ENCODE data around the gene TNIP3.

The TNIP3 gene

DNA sequence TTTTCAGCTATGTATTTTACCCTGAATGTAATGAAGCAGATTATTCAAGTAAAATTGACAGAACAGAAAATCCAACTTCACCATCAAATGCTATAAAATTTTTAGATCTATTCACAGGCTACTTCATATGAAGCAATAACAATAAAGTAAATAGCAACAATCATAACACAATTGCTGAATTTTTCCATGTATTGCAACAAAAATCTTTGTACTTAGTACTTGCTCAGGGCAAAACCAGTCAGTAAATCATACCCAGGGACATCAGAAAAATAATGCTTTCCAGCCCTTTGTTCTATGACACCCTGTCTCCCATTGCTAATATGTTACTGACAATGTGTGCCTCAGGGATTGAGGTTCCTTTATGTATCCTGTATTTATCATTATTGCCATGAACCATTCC is 15.5 kb downstream of the TNIP3 start:
- no peak overlapping the region for H3K9ac ChIP-seq (ENCODE audit: low read depth, low read length)
- no peaks in the 10 kb centered on the region for H3K27me3 ChIP-seq (ENCODE audit: control insufficient read depth, insufficient read depth, low read length)
- no peaks in the 10 kb centered on the region for H3K4me1 ChIP-seq (ENCODE audit: control insufficient read depth, insufficient read depth, low read length)
- H3K9me3 ChIP-seq (replicated peaks; ENCODE audit: low read length): no peaks in the 10 kb centered on the region
- H3K4me3 ChIP-seq (ENCODE audit: low read length): no peak overlapping the region
- H3K4me2 ChIP-seq (ENCODE audit: low read length): no peak overlapping the region
- H3K36me3 ChIP-seq (ENCODE audit: insufficient read depth, low read length): no peaks in the 10 kb centered on the region

DNA sequence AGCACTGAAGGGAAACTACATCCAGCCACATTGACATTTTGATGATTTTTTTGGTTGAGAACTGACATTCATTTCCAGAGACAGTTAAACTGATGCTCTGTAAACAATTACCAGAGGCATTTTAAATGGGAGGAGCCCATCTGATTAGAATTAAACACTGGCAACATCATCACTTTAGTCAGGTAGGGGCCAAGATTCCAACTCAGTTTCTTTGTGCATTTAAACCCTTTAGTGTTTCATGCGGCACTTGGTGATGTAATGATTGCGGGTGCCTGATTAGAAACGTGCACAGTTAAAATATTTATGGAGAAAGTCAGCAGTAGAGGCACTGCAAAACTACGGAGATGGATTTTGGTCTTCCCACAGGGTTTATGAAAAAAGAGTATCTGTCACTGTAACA is 16.1 kb downstream of the TNIP3 start:
- Histone ChIP-seq H3K9me3 (replicated peaks; ENCODE audit: low read length) (no peaks in the 10 kb centered on the region), H3K36me3 (ENCODE audit: insufficient read depth, low read length) (no peaks in the 10 kb centered on the region), H3K4me2 (ENCODE audit: low read length) (no peak overlapping the region), H3K4me3 (ENCODE audit: low read length) (no peak overlapping the region), H3K27me3 (ENCODE audit: control insufficient read depth, insufficient read depth, low read length) (no peaks in the 10 kb centered on the region), H3K4me1 (ENCODE audit: control insufficient read depth, insufficient read depth, low read length) (no peaks in the 10 kb centered on the region), H3K9ac (ENCODE audit: low read depth, low read length) (no peak overlapping the region)

GRCh38 chr4:121146530-121146929 is 17.6 kb downstream of the TNIP3 start:
- no peak overlapping the region for H3K4me2 ChIP-seq (ENCODE audit: low read length)
- no peaks in the 10 kb centered on the region for H3K27me3 ChIP-seq (ENCODE audit: control insufficient read depth, insufficient read depth, low read length)
- H3K4me1 ChIP-seq (ENCODE audit: control insufficient read depth, insufficient read depth, low read length): no peaks in the 10 kb centered on the region
- no peaks in the 10 kb centered on the region for H3K36me3 ChIP-seq (ENCODE audit: insufficient read depth, low read length)
- H3K9me3 ChIP-seq (replicated peaks; ENCODE audit: low read length): no peaks in the 10 kb centered on the region
- H3K4me3 ChIP-seq (ENCODE audit: low read length): no peak overlapping the region
- H3K9ac ChIP-seq (ENCODE audit: low read depth, low read length): no peak overlapping the region

GRCh38 chr4:121145430-121145829 is 18.7 kb downstream of the TNIP3 start:
- H3K4me1 ChIP-seq (ENCODE audit: control insufficient read depth, insufficient read depth, low read length): peaks cover 3% of the 10 kb centered on the region

DNA sequence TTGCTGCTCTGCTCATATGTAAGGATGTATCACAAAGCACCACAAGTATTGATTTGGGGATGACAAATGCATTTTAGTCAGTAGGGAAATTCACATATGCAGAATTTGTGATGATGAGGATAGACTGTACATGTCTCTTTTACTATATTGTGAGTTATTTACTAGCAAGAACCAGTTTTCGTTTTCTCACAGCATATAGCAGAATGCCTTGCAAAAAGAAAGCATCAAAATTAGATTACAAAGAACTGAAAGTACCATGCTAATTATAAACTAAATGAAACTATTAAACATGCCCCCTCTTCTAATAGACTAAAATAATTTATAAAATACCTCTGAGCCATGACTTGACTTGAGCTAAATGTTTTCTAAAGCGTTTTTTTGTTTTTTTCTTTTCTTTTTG is 20.1 kb downstream of the TNIP3 start:
- no peaks in the 10 kb centered on the region for H3K9me3 ChIP-seq (replicated peaks; ENCODE audit: low read length)
- no peaks in the 10 kb centered on the region for H3K36me3 ChIP-seq (ENCODE audit: insufficient read depth, low read length)
- H3K4me1 ChIP-seq (ENCODE audit: control insufficient read depth, insufficient read depth, low read length): peaks cover 17% of the 10 kb centered on the region
- H3K4me2 ChIP-seq (ENCODE audit: low read length): no peak overlapping the region
- H3K27me3 ChIP-seq (ENCODE audit: control insufficient read depth, insufficient read depth, low read length): no peaks in the 10 kb centered on the region
- no peak overlapping the region for H3K4me3 ChIP-seq (ENCODE audit: low read length)
- H3K9ac ChIP-seq (ENCODE audit: low read depth, low read length): no peak overlapping the region

More at GRCh38 chr4:121145430-121145829, 18.7 kb downstream of the TNIP3 start:
- no peak overlapping the region for H3K9ac ChIP-seq (ENCODE audit: low read depth, low read length)
- H3K4me3 ChIP-seq (ENCODE audit: low read length): no peak overlapping the region
- no peak overlapping the region for H3K4me2 ChIP-seq (ENCODE audit: low read length)
- H3K27me3 ChIP-seq (ENCODE audit: control insufficient read depth, insufficient read depth, low read length): no peaks in the 10 kb centered on the region
- H3K9me3 ChIP-seq (replicated peaks; ENCODE audit: low read length): no peaks in the 10 kb centered on the region
- no peaks in the 10 kb centered on the region for H3K36me3 ChIP-seq (ENCODE audit: insufficient read depth, low read length)

DNA sequence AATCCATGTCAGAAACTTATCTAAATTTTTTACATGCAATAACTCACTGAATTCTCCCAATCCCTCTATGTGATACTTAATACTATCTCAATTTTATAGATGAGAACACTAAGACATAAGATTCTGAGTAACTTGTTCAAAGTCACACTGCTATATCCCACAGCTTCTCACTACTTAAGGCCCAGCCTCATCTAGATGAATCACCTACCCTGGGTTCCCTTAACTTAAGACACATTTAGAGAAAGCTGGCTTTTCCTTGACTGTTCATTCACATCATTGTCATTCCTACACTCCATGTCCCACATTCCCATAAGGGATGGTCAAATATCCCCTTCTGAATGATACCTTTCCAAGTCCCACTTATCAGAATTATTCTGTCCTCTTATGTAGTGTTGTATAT is 21.0 kb downstream of the TNIP3 start:
- Histone ChIP-seq H3K4me1 (ENCODE audit: control insufficient read depth, insufficient read depth, low read length) (peaks cover 18% of the 10 kb centered on the region), H3K4me2 (ENCODE audit: low read length) (no peak overlapping the region), H3K9ac (ENCODE audit: low read depth, low read length) (no peak overlapping the region), H3K36me3 (ENCODE audit: insufficient read depth, low read length) (no peaks in the 10 kb centered on the region), H3K9me3 (replicated peaks; ENCODE audit: low read length) (no peaks in the 10 kb centered on the region), H3K27me3 (ENCODE audit: control insufficient read depth, insufficient read depth, low read length) (no peaks in the 10 kb centered on the region), H3K4me3 (ENCODE audit: low read length) (no peak overlapping the region)

DNA sequence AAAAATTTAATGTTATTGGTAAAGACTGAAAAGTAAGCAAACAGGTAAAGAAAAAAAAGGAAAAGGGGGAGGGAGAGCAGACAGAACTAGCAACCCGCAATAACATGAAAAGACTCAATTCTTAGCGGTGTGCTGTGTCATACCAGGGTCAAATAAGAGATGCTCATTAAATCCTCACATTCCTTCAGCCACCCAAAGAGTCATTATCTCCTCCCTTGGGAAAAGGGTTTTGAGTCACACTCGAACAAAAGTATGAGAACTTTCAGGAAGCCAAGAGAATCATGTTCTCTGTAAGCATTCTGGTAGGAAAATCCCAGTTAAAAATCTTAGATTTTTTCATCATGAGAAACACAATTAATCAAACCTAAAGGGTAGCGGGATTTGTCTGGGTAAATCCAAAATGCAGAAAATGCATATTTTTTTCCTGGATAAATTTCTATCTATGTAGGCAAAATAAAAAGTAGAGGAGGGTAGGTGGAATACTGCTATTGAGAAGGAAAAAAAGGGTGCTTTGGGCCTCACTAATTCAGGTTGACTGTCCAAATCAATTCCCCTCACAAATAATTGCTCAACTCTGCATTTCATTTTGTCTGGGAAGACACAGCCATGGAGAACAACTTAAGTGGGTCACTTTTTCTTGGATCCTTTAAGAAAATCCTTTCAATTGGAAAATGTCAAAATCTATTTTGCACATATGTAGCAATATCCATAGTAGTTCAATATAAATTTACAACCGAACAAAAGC is 23.2 kb downstream of the TNIP3 start:
- Histone ChIP-seq H3K9me3 (replicated peaks; ENCODE audit: low read length) (no peaks in the 10 kb centered on the region), H3K4me2 (ENCODE audit: low read length) (no peak overlapping the region), H3K36me3 (ENCODE audit: insufficient read depth, low read length) (no peaks in the 10 kb centered on the region), H3K9ac (ENCODE audit: low read depth, low read length) (no peak overlapping the region), H3K27me3 (ENCODE audit: control insufficient read depth, insufficient read depth, low read length) (no peaks in the 10 kb centered on the region), H3K4me3 (ENCODE audit: low read length) (no peak overlapping the region), H3K4me1 (ENCODE audit: control insufficient read depth, insufficient read depth, low read length) (peaks cover 21% of the 10 kb centered on the region)

- Histone ChIP-seq H3K4me3 (ENCODE audit: low read length) (no peak overlapping the region), H3K4me1 (ENCODE audit: control insufficient read depth, insufficient read depth, low read length) (peaks cover 21% of the 10 kb centered on the region), H3K27me3 (ENCODE audit: control insufficient read depth, insufficient read depth, low read length) (no peaks in the 10 kb centered on the region), H3K36me3 (ENCODE audit: insufficient read depth, low read length) (no peaks in the 10 kb centered on the region), H3K9me3 (replicated peaks; ENCODE audit: low read length) (no peaks in the 10 kb centered on the region), H3K9ac (ENCODE audit: low read depth, low read length) (peak overlapping the region; percentile 14), H3K4me2 (ENCODE audit: low read length) (peak overlapping the region; percentile 26)
These were observed 24.4 kb downstream of the TNIP3 start for GRCh38 chr4:121139533-121140222.

GRCh38 chr4:121138039-121138825 is 25.9 kb downstream of the TNIP3 start:
- Histone ChIP-seq H3K9ac (ENCODE audit: low read depth, low read length) (no peak overlapping the region), H3K27me3 (ENCODE audit: control insufficient read depth, insufficient read depth, low read length) (no peaks in the 10 kb centered on the region), H3K4me3 (ENCODE audit: low read length) (no peak overlapping the region), H3K4me2 (ENCODE audit: low read length) (no peak overlapping the region), H3K9me3 (replicated peaks; ENCODE audit: low read length) (no peaks in the 10 kb centered on the region), H3K36me3 (ENCODE audit: insufficient read depth, low read length) (no peaks in the 10 kb centered on the region), H3K4me1 (ENCODE audit: control insufficient read depth, insufficient read depth, low read length) (peaks cover 21% of the 10 kb centered on the region)

DNA sequence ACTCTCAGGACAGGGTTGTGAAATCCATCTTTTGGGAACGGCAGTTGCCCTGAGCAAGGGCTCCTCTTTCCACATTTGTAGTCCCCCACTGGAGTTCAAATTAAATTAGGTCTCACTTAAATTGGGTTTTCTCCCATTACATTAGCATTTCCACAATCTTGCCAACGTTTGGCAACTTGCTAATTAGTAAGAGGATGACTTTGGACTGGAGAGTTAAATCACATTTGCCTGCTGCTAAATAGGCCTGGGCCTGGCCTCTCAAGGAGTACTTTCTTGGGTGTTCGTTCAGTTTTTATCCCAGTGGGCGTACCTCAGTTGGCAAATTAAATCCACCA is 33.8 kb downstream of the TNIP3 start:
- Histone ChIP-seq H3K36me3 (ENCODE audit: insufficient read depth, low read length) (no peaks in the 10 kb centered on the region), H3K9ac (ENCODE audit: low read depth, low read length) (no peak overlapping the region), H3K27me3 (ENCODE audit: control insufficient read depth, insufficient read depth, low read length) (no peaks in the 10 kb centered on the region), H3K4me3 (ENCODE audit: low read length) (no peak overlapping the region), H3K4me2 (ENCODE audit: low read length) (no peak overlapping the region), H3K9me3 (replicated peaks; ENCODE audit: low read length) (no peaks in the 10 kb centered on the region), H3K4me1 (ENCODE audit: control insufficient read depth, insufficient read depth, low read length) (no peaks in the 10 kb centered on the region)

GRCh38 chr4:121129606-121130325 is 34.4 kb downstream of the TNIP3 start:
- no peak overlapping the region for H3K4me3 ChIP-seq (ENCODE audit: low read length)
- H3K9ac ChIP-seq (ENCODE audit: low read depth, low read length): no peak overlapping the region
- no peaks in the 10 kb centered on the region for H3K4me1 ChIP-seq (ENCODE audit: control insufficient read depth, insufficient read depth, low read length)
- H3K4me2 ChIP-seq (ENCODE audit: low read length): no peak overlapping the region
- H3K36me3 ChIP-seq (ENCODE audit: insufficient read depth, low read length): no peaks in the 10 kb centered on the region
- no peaks in the 10 kb centered on the region for H3K9me3 ChIP-seq (replicated peaks; ENCODE audit: low read length)
- no peaks in the 10 kb centered on the region for H3K27me3 ChIP-seq (ENCODE audit: control insufficient read depth, insufficient read depth, low read length)
